Right atrium auricular region (tissue), 2 donors: ENCODE measurements around the gene MTA3. TPM values are rescaled to one million over a fixed set of nuclear protein-coding genes. Genes with fewer than 3 reads are reported as not detected.
"Not testable (repeated sequence)": the region's sequence is repeated elsewhere in the genome, so short reads cannot be mapped to it uniquely, and the experiment has no call there.

Experiments used
- DNase-seq: peaks from one replicate; pipeline ENCODE4 v3.0.0-alpha.2; 2019; ENCODE audit warnings: low spot score
- H3K27ac ChIP-seq, 2 donors: fragments of 200-600 bp; sonication (generic); 1 replicate in 1 of 2; 2 replicates in 1 of 2; pipeline ENCODE4 v1.5.1; 2016 to 2019
- H3K27me3 ChIP-seq, 2 donors: fragments of 200-600 bp; sonication (generic); one replicate each; pipeline versions ENCODE4 v1.5.1 to v1.6.0; 2017 to 2019
- H3K36me3 ChIP-seq: fragments of 200-600 bp; sonication (generic); one replicate; pipeline ENCODE4 v1.5.1; 2016
- H3K4me1 ChIP-seq, 2 donors: fragments of 200-600 bp; sonication (generic); one replicate each; pipeline versions ENCODE4 v1.5.1 to v1.6.0; 2017 to 2019
- H3K4me3 ChIP-seq, 2 donors: fragments of 200-600 bp; sonication (generic); 1 replicate in 1 of 2; 2 replicates in 1 of 2; pipeline ENCODE4 v1.5.1; 2017 to 2019; ENCODE audit warnings: mild to moderate bottlenecking in 1 of 2, moderate library complexity in 1 of 2
- H3K9me3 ChIP-seq, 2 donors: fragments of 200-600 bp; sonication (generic); one replicate each; pipeline ENCODE4 v1.5.1; 2019
- CTCF ChIP-seq, 2 donors: fragments of 200-600 bp; sonication (generic); IDR thresholded peaks; one replicate each; pipeline ENCODE4 v1.5.1; 2019; ENCODE audit warnings: antibody characterized with exemption in 2 of 2
- total RNA-seq, 2 donors: library from RNA; depleted of rRNA; stranded (reverse); fragments of >200 nt; gene quantifications; one replicate each; pipeline ENCODE4 v1.1.0, GENCODE V29; 2016

MTA3 gene
- total RNA-seq, 2 donors from 2014 or later = 12.9 to 18.5 TPM

GRCh38 chr2:42722320-42723190 is 154.1 kb downstream of the MTA3 start:
- H3K4me3 ChIP-seq = no peak overlapping the region
- no peak for TF ChIP-seq CTCF (IDR thresholded peaks at IDR 0.05)
- peak; percentile 82 for DNase-seq

GRCh38 chr2:42723465-42723864 is 155.0 kb downstream of the MTA3 start:
- no peak for TF ChIP-seq CTCF (IDR thresholded peaks at IDR 0.05)
- Histone ChIP-seq H3K4me1 (peaks cover 0 to 11% of the 10 kb centered on the region in 2 donors), H3K36me3 (no peaks in the 10 kb centered on the region), H3K27me3 (no peaks in the 10 kb centered on the region), H3K27ac (no peak overlapping the region), H3K4me3 (no peak overlapping the region), H3K9me3 (no peaks in the 10 kb centered on the region)
- DNase-seq = no peak

More at GRCh38 chr2:42722320-42723190, 154.1 kb downstream of the MTA3 start:
- Histone ChIP-seq H3K27me3 (no peaks in the 10 kb centered on the region), H3K9me3 (no peaks in the 10 kb centered on the region), H3K27ac (no peak overlapping the region), H3K4me1 (peaks cover 0 to 11% of the 10 kb centered on the region in 2 donors), H3K36me3 (no peaks in the 10 kb centered on the region)

GRCh38 chr2:42724886-42725285 is 156.5 kb downstream of the MTA3 start:
- Histone ChIP-seq H3K4me1 (peaks cover 0 to 11% of the 10 kb centered on the region in 2 donors), H3K4me3 (no peak overlapping the region), H3K36me3 (no peaks in the 10 kb centered on the region), H3K27ac (no peak overlapping the region), H3K9me3 (peaks cover 0 to 8% of the 10 kb centered on the region in 2 donors), H3K27me3 (no peaks in the 10 kb centered on the region)
- no peak for DNase-seq
- TF ChIP-seq CTCF (IDR thresholded peaks at IDR 0.05) = no peak

GRCh38 chr2:42725657-42726056 is 157.2 kb downstream of the MTA3 start:
- no peaks in the 10 kb centered on the region for H3K27me3 ChIP-seq
- peaks cover 0 to 11% of the 10 kb centered on the region in 2 donors for H3K4me1 ChIP-seq
- no peak for DNase-seq
- H3K9me3 ChIP-seq = peaks cover 0 to 11% of the 10 kb centered on the region in 2 donors
- H3K36me3 ChIP-seq = no peaks in the 10 kb centered on the region
- no peak overlapping the region for H3K27ac ChIP-seq
- no peak overlapping the region for H3K4me3 ChIP-seq
- TF ChIP-seq CTCF (IDR thresholded peaks at IDR 0.05) = no peak

- no peak for TF ChIP-seq CTCF (IDR thresholded peaks at IDR 0.05)
- H3K27ac ChIP-seq = no peak overlapping the region
These were observed 158.2 kb downstream of the MTA3 start for GRCh38 chr2:42726680-42727079.

GRCh38 chr2:42731316-42731715 is 162.9 kb downstream of the MTA3 start:
- DNase-seq = not testable (repeated sequence)

More at GRCh38 chr2:42726680-42727079, 158.2 kb downstream of the MTA3 start:
- Histone ChIP-seq H3K36me3 (no peaks in the 10 kb centered on the region), H3K4me1 (peaks cover 0 to 11% of the 10 kb centered on the region in 2 donors), H3K4me3 (no peak overlapping the region), H3K9me3 (peaks cover 0 to 11% of the 10 kb centered on the region in 2 donors), H3K27me3 (no peaks in the 10 kb centered on the region)
- DNase-seq = no peak

More at GRCh38 chr2:42731316-42731715, 162.9 kb downstream of the MTA3 start:
- H3K9me3 ChIP-seq = peaks cover 4 to 23% of the 10 kb centered on the region in 2 donors
- H3K27ac ChIP-seq, H3K36me3 ChIP-seq, H3K4me3 ChIP-seq, H3K4me1 ChIP-seq, H3K27me3 ChIP-seq: not testable (repeated sequence)
